GM23338 (cell line): ENCODE results near the gene GHRH.

Source experiments
- CREB1 ChIP-seq: fragments of 250-450 bp; sonication (Bioruptor Pico); IDR thresholded peaks from 2 replicates; pipeline ENCODE4 v1.5.0; 2020; ENCODE audit warnings: low read depth, mild to moderate bottlenecking, moderate library complexity
- EZH2 ChIP-seq: fragments of 200-600 bp; sonication (generic); IDR thresholded peaks from one replicate; pipeline ENCODE4 v1.8.0; 2017; ENCODE audit warnings: antibody characterized with exemption, mild to moderate bottlenecking, low read depth; ENCODE audit not compliant: unreplicated experiment
- EZH2phosphoT487 ChIP-seq: fragments of 200-600 bp; sonication (generic); IDR thresholded peaks from one replicate; pipeline ENCODE4 v1.8.1; 2018; ENCODE audit warnings: antibody characterized with exemption; ENCODE audit not compliant: unreplicated experiment
- JUNB ChIP-seq: IDR thresholded peaks from one replicate; pipeline ENCODE4 v1.6.1; 2016; ENCODE audit warnings: antibody characterized with exemption; ENCODE audit not compliant: unreplicated experiment
- NANOG ChIP-seq: IDR thresholded peaks from 2 replicates; pipeline ENCODE4 v1.6.1; 2016; ENCODE audit warnings: antibody characterized with exemption, borderline replicate concordance
- POLR2AphosphoS5 ChIP-seq: IDR thresholded peaks from 2 replicates; pipeline ENCODE4 v1.6.1; 2016; ENCODE audit warnings: antibody characterized with exemption, low read depth
- STAT1 ChIP-seq: IDR thresholded peaks from one replicate; pipeline ENCODE4 v1.6.1; 2016; ENCODE audit warnings: antibody characterized with exemption; ENCODE audit not compliant: unreplicated experiment
- ZNF114 ChIP-seq: fragments of 250-450 bp; sonication (Bioruptor Pico); IDR thresholded peaks from 2 replicates; pipeline ENCODE4 v1.5.0; 2020; ENCODE audit warnings: mild to moderate bottlenecking, moderate library complexity
- ZNF331 ChIP-seq: fragments of 250-450 bp; sonication (Bioruptor Pico); IDR thresholded peaks from 2 replicates; pipeline ENCODE4 v1.5.0; 2020; ENCODE audit warnings: low read depth, mild to moderate bottlenecking, moderate library complexity
- TF ChIP-seq, protein P1 (sequence below), 2 experiments: fragments of 200-600 bp in 1 of 2; sonication (generic) in 1 of 2; conservative IDR thresholded peaks; 2 replicates each; pipeline versions ENCODE4 v1.5.1 to v1.6.1; 2016 to 2017; ENCODE audit warnings: antibody characterized with exemption in 2 of 2, low read depth in 2 of 2, mild to moderate bottlenecking in 2 of 2, moderate library complexity in 1 of 2
- TF ChIP-seq, protein P2 (sequence below): IDR thresholded peaks from one replicate; pipeline ENCODE4 v1.6.1; 2018; ENCODE audit warnings: antibody characterized with exemption; ENCODE audit not compliant: unreplicated experiment
- TF ChIP-seq, protein P3 (sequence below): IDR thresholded peaks from 2 replicates; pipeline ENCODE4 v1.6.1; 2016; ENCODE audit warnings: antibody characterized with exemption

DNA sequence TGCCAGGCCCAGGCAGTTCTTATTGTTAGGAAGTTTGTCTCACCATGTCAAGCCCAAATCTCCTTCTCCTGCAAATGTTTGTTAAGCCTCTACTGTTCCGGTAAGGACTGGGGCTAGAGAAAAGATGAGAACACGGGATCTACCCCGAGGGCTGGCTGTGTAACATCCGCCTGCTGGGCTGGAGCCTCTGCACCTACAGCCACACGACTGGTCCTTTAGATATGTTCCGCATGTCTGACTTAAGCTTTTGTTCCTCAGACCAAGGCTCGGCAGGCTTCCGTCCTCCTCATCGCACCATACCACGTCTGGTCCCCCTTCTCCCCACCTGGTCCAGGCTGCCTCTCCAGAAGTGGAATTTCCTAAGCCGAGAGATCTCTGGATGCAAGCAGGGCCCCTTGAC, 2.6 kb downstream of the GHRH start:
- TF ChIP-seq, protein P1, sequence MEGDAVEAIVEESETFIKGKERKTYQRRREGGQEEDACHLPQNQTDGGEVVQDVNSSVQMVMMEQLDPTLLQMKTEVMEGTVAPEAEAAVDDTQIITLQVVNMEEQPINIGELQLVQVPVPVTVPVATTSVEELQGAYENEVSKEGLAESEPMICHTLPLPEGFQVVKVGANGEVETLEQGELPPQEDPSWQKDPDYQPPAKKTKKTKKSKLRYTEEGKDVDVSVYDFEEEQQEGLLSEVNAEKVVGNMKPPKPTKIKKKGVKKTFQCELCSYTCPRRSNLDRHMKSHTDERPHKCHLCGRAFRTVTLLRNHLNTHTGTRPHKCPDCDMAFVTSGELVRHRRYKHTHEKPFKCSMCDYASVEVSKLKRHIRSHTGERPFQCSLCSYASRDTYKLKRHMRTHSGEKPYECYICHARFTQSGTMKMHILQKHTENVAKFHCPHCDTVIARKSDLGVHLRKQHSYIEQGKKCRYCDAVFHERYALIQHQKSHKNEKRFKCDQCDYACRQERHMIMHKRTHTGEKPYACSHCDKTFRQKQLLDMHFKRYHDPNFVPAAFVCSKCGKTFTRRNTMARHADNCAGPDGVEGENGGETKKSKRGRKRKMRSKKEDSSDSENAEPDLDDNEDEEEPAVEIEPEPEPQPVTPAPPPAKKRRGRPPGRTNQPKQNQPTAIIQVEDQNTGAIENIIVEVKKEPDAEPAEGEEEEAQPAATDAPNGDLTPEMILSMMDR (conservative IDR thresholded peaks at IDR 0.05; ENCODE audit: low read depth in 2 of 2): no peak
- no peak for TF ChIP-seq EZH2
- TF ChIP-seq NANOG: no peak
- no peak for TF ChIP-seq POLR2AphosphoS5
- TF ChIP-seq, protein P2, sequence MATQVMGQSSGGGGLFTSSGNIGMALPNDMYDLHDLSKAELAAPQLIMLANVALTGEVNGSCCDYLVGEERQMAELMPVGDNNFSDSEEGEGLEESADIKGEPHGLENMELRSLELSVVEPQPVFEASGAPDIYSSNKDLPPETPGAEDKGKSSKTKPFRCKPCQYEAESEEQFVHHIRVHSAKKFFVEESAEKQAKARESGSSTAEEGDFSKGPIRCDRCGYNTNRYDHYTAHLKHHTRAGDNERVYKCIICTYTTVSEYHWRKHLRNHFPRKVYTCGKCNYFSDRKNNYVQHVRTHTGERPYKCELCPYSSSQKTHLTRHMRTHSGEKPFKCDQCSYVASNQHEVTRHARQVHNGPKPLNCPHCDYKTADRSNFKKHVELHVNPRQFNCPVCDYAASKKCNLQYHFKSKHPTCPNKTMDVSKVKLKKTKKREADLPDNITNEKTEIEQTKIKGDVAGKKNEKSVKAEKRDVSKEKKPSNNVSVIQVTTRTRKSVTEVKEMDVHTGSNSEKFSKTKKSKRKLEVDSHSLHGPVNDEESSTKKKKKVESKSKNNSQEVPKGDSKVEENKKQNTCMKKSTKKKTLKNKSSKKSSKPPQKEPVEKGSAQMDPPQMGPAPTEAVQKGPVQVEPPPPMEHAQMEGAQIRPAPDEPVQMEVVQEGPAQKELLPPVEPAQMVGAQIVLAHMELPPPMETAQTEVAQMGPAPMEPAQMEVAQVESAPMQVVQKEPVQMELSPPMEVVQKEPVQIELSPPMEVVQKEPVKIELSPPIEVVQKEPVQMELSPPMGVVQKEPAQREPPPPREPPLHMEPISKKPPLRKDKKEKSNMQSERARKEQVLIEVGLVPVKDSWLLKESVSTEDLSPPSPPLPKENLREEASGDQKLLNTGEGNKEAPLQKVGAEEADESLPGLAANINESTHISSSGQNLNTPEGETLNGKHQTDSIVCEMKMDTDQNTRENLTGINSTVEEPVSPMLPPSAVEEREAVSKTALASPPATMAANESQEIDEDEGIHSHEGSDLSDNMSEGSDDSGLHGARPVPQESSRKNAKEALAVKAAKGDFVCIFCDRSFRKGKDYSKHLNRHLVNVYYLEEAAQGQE: no peak
- TF ChIP-seq ZNF114 (CRISPR knock-in tag): no peak
- no peak for TF ChIP-seq EZH2phosphoT487
- no peak for TF ChIP-seq STAT1
- TF ChIP-seq, protein P3, sequence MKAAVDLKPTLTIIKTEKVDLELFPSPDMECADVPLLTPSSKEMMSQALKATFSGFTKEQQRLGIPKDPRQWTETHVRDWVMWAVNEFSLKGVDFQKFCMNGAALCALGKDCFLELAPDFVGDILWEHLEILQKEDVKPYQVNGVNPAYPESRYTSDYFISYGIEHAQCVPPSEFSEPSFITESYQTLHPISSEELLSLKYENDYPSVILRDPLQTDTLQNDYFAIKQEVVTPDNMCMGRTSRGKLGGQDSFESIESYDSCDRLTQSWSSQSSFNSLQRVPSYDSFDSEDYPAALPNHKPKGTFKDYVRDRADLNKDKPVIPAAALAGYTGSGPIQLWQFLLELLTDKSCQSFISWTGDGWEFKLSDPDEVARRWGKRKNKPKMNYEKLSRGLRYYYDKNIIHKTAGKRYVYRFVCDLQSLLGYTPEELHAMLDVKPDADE: no peak
- TF ChIP-seq CREB1 (CRISPR knock-in tag): no peak
- TF ChIP-seq JUNB: no peak
- no peak for TF ChIP-seq ZNF331 (CRISPR knock-in tag)
